GM18502 (cell line): ENCODE data around the gene SMIM32.

Experiments
- ATAC-seq: cut with Tn5 transposase; IDR thresholded peaks from one replicate; pipeline ENCODE4 v1.9.1; 2021; ENCODE audit warnings: mild to moderate bottlenecking; ENCODE audit not compliant: unreplicated experiment, poor library complexity

Gene SMIM32

GRCh38 chr5:136141561-136141960 lies 51.4 kb downstream of the SMIM32 start:
- ATAC-seq: peak; percentile 87
